Activated naive CD8-positive, alpha-beta T cell treated with anti-CD3 and anti-CD28 coated beads, Interleukin-2, amount 10 ng/mL, durations not matched to agents 7 days and 5 days (primary cell): ENCODE results near the gene RSPO1. TPM values are rescaled to one million over a fixed set of nuclear protein-coding genes. Genes with fewer than 3 reads are reported as not detected.

Experiments
- ATAC-seq: fragments of 150-1000 bp; cut with Tn5 transposase; one replicate; pipeline ENCODE4 v1.10.0; 2021; ENCODE audit warnings: low read depth, moderate library complexity
- POLR2A ChIA-PET: fragments of 350-600 bp; sonication (Branson Sonifier 250); formaldehyde crosslinking; loops from one replicate; lab custom pipeline; 2021; ENCODE audit warnings: antibody characterized with exemption; lab: Charles Lee
- DNase-seq: peaks from one replicate; pipeline ENCODE4 v3.0.0; 2021
- H3K27ac Mint-ChIP-seq: one replicate; pipeline ENCODE4 v1.8.0; 2022; ENCODE audit warnings: mild to moderate bottlenecking, mixed read lengths
- H3K27me3 Mint-ChIP-seq: one replicate; pipeline ENCODE4 v1.8.0; 2022; ENCODE audit warnings: mild to moderate bottlenecking, moderate library complexity, mixed read lengths
- H3K36me3 Mint-ChIP-seq: one replicate; pipeline ENCODE4 v1.8.0; 2021; ENCODE audit warnings: mild to moderate bottlenecking, mixed read lengths
- H3K4me1 Mint-ChIP-seq: one replicate; pipeline ENCODE4 v1.8.0; 2021; ENCODE audit warnings: mixed read lengths
- H3K4me3 Mint-ChIP-seq: one replicate; pipeline ENCODE4 v1.8.0; 2022; ENCODE audit warnings: mild to moderate bottlenecking, moderate library complexity, mixed read lengths
- H3K9me3 Mint-ChIP-seq: one replicate; pipeline ENCODE4 v1.8.0; 2021; ENCODE audit warnings: mixed read lengths
- total RNA-seq, 2 experiments: library from RNA; stranded (reverse); gene quantifications; one replicate each; pipeline ENCODE4 v1.2.3, GENCODE V29; 2021

RSPO1 gene
- total RNA-seq, 2 experiments from 2014 or later, result not detected

GRCh38 chr1:37622131-37622530 is 12.6 kb downstream of the RSPO1 start:
- Mint-ChIP-seq H3K27ac (no peak overlapping the region), H3K27me3 (peaks cover 41% of the 10 kb centered on the region), H3K4me1 (no peaks in the 10 kb centered on the region), H3K9me3 (no peaks in the 10 kb centered on the region), H3K4me3 (no peak overlapping the region), H3K36me3 (no peaks in the 10 kb centered on the region)
- no peak for DNase-seq
- POLR2A ChIA-PET, result interaction anchor here (0.7 kb wide), 1 partner anchor 367 kb away, joined by 5 read pairs; no protein-coding TSS in a partner anchor
- ATAC-seq, result no peak

DNA sequence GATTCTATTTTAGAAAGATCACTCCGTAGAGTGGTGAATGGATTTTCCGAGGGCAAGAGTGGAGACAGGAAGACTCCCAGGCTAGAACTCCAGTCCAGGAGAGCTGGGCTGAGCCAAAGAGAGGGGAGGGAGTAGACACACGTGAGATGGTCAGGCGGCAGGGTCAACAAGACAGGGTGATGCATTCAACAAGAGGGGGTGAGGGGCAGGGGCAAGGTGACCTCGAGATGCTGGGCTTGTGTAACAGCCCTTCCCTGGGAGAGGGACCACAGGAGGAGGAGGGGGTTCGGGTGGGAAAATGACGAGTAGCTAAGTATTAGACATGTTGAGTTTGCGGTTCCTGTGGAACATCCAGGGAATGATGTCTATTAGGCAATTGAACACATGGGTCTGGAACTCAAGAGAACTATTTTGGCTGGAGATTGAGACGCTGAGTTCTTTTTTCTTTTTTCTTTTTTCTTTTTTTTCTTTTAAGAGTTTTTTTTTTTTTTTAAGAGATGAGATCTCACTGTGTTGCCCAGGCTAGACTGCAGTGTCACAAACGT is 13.3 kb downstream of the RSPO1 start:
- Mint-ChIP-seq H3K9me3 (no peaks in the 10 kb centered on the region), H3K27ac (no peak overlapping the region), H3K4me3 (no peak overlapping the region), H3K27me3 (peaks cover 38% of the 10 kb centered on the region), H3K36me3 (no peaks in the 10 kb centered on the region), H3K4me1 (no peaks in the 10 kb centered on the region)
- POLR2A ChIA-PET, result interaction anchor here (0.7 kb wide), 1 partner anchor 368 kb away, joined by 5 read pairs; no protein-coding TSS in a partner anchor
- ATAC-seq (no peak), DNase-seq (no peak)

GRCh38 chr1:37620707-37621106 is 14.0 kb downstream of the RSPO1 start:
- POLR2A ChIA-PET, result no interaction called here
- H3K27ac Mint-ChIP-seq, result no peak overlapping the region
- no peak overlapping the region for H3K4me3 Mint-ChIP-seq
- no peaks in the 10 kb centered on the region for H3K9me3 Mint-ChIP-seq
- DNase-seq (no peak), ATAC-seq (no peak)
- H3K36me3 Mint-ChIP-seq, result no peaks in the 10 kb centered on the region
- H3K27me3 Mint-ChIP-seq, result peaks cover 38% of the 10 kb centered on the region
- H3K4me1 Mint-ChIP-seq, result no peaks in the 10 kb centered on the region

- H3K4me1 Mint-ChIP-seq, result no peaks in the 10 kb centered on the region
- DNase-seq, result no peak
- no peak overlapping the region for H3K4me3 Mint-ChIP-seq
Observed at GRCh38 chr1:37616330-37616729, 18.4 kb downstream of the RSPO1 start.

DNA sequence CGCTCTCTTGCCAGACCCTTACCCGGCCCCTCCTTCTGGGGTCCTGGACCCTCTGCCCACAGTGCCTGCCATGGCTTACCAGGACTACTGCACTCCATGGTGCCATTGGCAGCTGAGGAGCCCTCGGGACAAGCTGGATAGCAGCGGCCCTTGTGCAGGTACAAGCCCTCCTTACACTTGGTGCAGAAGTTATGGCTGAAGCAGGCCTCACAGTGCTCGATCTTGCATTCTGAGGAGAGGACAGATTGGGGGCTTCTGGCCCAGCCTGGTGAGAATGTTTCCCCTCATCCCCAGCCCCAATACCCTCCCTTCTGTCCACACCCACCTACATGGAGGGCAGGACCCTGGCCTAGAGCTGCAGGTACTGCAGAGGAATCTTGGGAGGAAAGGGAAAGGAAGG is 20.6 kb downstream of the RSPO1 start:
- Mint-ChIP-seq H3K4me1 (no peaks in the 10 kb centered on the region), H3K9me3 (no peaks in the 10 kb centered on the region), H3K27ac (no peak overlapping the region), H3K36me3 (no peaks in the 10 kb centered on the region), H3K27me3 (peaks cover 39% of the 10 kb centered on the region), H3K4me3 (no peak overlapping the region)
- DNase-seq (no peak), ATAC-seq (no peak)
- POLR2A ChIA-PET, result no interaction called here

More at GRCh38 chr1:37616330-37616729, 18.4 kb downstream of the RSPO1 start:
- H3K27ac Mint-ChIP-seq, result no peak overlapping the region
- no peaks in the 10 kb centered on the region for H3K36me3 Mint-ChIP-seq
- peaks cover 44% of the 10 kb centered on the region for H3K27me3 Mint-ChIP-seq
- no peak for ATAC-seq
- H3K9me3 Mint-ChIP-seq, result no peaks in the 10 kb centered on the region
- POLR2A ChIA-PET, result no interaction called here

DNA sequence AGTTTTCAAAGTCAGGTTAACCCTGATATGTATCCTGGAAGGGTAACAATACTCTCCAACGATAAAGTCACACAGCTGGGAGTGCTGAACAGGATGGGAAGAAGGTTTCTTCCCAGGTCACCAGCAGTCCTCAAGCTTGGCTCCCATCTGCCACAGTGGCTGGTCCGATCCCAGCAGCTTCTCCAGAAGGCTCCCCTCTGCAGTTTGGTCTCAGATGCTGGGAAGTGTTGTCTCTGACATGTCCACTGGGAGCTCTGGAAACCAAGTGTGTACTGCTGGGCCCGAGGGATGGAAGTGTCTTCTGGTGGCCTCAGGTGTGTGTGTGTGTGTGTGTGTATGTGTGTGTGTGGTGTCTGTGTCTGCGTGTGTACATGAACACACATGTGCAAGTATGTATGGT is 22.5 kb downstream of the RSPO1 start:
- POLR2A ChIA-PET, result no interaction called here
- H3K4me3 Mint-ChIP-seq, result no peak overlapping the region
- H3K4me1 Mint-ChIP-seq, result no peaks in the 10 kb centered on the region
- H3K36me3 Mint-ChIP-seq, result no peaks in the 10 kb centered on the region
- no peak overlapping the region for H3K27ac Mint-ChIP-seq
- no peaks in the 10 kb centered on the region for H3K9me3 Mint-ChIP-seq
- ATAC-seq (no peak), DNase-seq (no peak)
- peaks cover 25% of the 10 kb centered on the region for H3K27me3 Mint-ChIP-seq

DNA sequence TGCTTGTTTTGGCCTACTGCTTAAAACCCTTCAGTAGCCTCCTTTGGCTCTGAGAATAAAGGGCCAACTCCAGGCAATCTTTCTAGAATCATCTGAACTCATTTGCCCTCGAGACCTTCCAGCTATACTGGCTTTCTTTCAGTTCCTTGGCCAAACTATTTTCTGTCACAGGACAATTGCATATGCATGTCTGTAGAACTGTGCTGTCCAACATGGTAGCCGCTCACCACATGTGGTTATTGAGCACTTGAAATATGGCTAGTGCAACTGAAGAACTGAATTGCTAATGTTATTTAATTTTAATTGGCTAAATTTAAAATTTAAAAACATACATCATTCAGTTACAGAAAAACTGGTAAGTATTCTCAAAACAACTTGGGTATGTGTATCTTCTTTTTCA is 24.7 kb downstream of the RSPO1 start:
- POLR2A ChIA-PET, result interaction anchor here (0.6 kb wide), 1 partner anchor 107 kb away, joined by 4 read pairs; no protein-coding TSS in a partner anchor
- H3K4me3 Mint-ChIP-seq, result no peak overlapping the region
- H3K36me3 Mint-ChIP-seq, result no peaks in the 10 kb centered on the region
- no peak for ATAC-seq
- H3K27ac Mint-ChIP-seq, result no peak overlapping the region
- no peaks in the 10 kb centered on the region for H3K9me3 Mint-ChIP-seq
- no peaks in the 10 kb centered on the region for H3K4me1 Mint-ChIP-seq
- DNase-seq, result no peak
- H3K27me3 Mint-ChIP-seq, result peaks cover 17% of the 10 kb centered on the region

GRCh38 chr1:37609002-37609401 is 25.7 kb downstream of the RSPO1 start:
- DNase-seq (no peak), ATAC-seq (no peak)
- Mint-ChIP-seq H3K4me3 (no peak overlapping the region), H3K4me1 (no peaks in the 10 kb centered on the region), H3K9me3 (no peaks in the 10 kb centered on the region), H3K27me3 (peaks cover 20% of the 10 kb centered on the region), H3K36me3 (no peaks in the 10 kb centered on the region), H3K27ac (no peak overlapping the region)
- POLR2A ChIA-PET, result no interaction called here

DNA sequence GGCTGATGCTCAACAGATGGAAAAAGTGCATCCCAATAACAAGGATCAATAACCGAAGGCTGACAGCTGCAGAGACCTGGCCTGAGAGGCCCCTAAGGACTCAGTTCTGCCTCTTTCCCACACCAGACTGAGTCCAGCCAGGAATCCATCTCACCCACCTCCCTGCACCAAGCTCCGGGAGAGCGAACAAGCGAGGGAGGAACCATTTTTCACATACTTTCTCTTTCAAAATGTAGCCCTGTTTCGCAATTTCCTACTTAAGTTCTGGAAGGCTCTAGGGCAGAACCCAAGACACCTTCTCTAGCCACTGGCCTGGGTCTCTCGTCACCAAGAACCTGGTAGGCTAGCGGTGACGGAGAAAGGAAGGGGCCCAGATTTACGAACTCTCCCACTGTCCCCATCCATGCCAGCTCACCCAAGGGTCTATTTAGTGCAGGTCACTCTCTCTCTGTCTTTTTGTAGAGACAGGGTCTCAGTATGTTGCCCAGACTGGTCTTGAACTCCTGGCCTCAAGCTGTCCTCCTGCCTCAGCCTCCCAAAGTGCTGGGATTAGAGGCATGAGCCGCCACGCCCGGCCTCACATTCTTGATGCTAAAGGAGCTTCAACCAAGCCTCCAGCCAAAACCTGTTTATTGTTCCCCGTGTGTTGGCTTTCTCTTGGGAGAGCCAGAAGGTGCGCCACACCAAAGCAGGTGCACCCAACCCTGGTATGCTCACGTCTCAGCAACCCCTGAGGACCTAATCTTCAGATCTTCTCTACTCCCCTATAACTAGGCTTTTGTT is 28.0 kb downstream of the RSPO1 start:
- Mint-ChIP-seq H3K4me3 (no peak overlapping the region), H3K27me3 (peaks cover 17% of the 10 kb centered on the region), H3K36me3 (no peaks in the 10 kb centered on the region), H3K27ac (no peak overlapping the region), H3K4me1 (no peaks in the 10 kb centered on the region), H3K9me3 (no peaks in the 10 kb centered on the region)
- no peak for DNase-seq
- no peak for ATAC-seq
- POLR2A ChIA-PET, result no interaction called here

DNA sequence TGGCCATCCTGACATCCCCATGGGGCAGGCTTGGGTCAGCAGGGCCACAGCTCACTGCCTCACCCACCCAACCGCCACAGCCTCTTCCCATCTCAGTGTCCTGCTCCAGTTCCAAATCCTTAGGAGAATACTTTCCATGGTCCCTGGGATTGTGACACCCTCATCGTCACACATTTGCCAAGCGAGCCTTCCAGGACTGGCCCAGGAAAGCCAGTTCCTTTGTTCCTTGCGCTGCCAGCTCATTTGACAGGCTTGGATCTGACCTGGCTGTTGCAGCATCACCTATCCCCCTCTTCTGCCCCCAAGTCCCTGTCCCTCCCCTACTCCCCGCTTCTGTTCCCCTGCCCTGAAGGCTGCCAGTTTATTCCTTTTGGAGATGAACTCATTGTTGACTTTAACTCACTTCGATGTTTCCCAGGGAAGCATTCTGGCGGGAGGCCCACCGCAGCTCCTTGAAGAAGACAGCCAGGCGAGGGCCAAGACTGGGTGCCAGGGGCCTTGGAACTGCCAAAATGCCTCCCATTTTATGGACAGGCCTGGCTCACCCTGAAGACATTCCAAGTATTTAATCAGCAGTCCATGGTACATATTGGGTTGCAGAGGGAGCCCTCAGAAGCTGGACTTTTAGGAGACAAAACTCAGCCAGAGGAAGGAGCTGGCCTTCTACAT is 28.8 kb downstream of the RSPO1 start:
- ATAC-seq, result no peak
- H3K27me3 Mint-ChIP-seq, result peaks cover 22% of the 10 kb centered on the region
- no peak overlapping the region for H3K27ac Mint-ChIP-seq
- POLR2A ChIA-PET, result no interaction called here
- H3K4me3 Mint-ChIP-seq, result no peak overlapping the region
- no peak for DNase-seq
- no peaks in the 10 kb centered on the region for H3K4me1 Mint-ChIP-seq
- H3K36me3 Mint-ChIP-seq, result no peaks in the 10 kb centered on the region
- no peaks in the 10 kb centered on the region for H3K9me3 Mint-ChIP-seq

- Mint-ChIP-seq H3K27ac (no peak overlapping the region), H3K27me3 (peaks cover 26% of the 10 kb centered on the region), H3K36me3 (no peaks in the 10 kb centered on the region), H3K9me3 (no peaks in the 10 kb centered on the region), H3K4me3 (no peak overlapping the region), H3K4me1 (no peaks in the 10 kb centered on the region)
- no peak for DNase-seq
- ATAC-seq, result no peak
- POLR2A ChIA-PET, result no interaction called here
Observed at GRCh38 chr1:37605061-37605650, 29.5 kb downstream of the RSPO1 start.

DNA sequence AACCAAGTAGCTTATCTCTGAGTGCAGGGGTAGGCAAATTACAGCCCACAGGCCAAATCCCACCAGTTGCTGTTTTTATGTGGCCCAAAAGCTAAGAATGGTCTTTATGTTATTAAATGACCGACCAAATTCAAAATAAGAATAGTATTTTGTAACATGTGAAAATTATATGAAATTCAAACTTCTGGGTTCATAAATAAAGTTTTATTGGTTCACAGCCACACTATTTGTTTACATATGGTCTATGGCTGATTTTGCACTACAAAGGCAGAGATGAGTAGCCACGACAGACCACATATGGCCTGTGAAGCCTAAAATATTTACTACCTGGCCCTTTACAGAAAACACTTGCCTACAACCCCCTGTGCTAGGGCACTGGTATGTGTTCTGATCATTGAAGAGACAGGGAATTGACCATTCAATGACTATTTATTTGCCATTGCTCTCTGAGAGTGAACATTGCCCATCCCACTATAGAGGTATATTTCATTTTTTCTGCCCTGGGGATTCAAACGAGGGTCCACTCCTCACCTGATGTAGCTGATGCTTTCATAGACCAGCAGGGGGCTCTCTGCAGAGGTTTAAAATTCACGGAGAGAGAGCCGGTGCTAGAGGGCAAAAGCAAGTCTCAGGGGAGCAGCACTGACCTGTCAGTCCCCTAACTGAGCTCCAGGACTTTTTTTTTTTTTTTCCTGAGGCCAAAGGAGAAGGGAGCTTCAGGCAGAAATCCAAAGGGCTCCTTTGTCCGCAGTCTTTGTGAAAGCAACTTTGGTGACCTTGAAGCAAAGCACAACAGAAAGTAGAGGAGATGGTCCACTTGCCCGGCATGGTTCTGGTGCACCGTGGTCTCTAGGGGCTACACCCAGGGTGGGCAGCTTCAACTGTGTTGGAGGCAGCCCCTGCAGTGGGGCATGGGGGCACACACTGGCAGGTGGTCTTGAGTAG is 31.7 kb downstream of the RSPO1 start:
- Mint-ChIP-seq H3K27ac (no peak overlapping the region), H3K9me3 (no peaks in the 10 kb centered on the region), H3K36me3 (no peaks in the 10 kb centered on the region), H3K27me3 (peaks cover 27% of the 10 kb centered on the region), H3K4me3 (no peak overlapping the region), H3K4me1 (no peaks in the 10 kb centered on the region)
- POLR2A ChIA-PET, result no interaction called here
- ATAC-seq (no peak), DNase-seq (no peak)

DNA sequence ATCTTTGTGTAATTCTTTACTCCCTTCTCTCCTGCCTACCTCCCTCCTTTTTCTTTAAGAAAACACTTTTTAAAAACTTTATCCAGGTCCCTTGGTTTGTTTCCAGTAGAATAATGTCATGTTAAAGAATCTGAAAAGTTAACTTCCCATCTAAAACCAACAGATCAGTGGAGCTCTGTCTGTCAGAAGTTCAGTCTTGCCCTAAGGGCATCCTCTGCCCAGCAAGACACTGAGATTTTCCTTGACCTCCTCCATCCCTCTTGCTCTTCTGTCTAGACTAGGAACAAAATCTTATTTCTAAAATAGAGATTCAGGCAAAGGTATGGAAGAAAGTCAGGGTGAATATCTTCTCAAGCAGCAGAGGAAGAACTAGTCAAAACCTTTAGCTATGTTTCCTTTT is 33.3 kb downstream of the RSPO1 start:
- DNase-seq (no peak), ATAC-seq (no peak)
- Mint-ChIP-seq H3K27me3 (peaks cover 29% of the 10 kb centered on the region), H3K4me1 (no peaks in the 10 kb centered on the region), H3K36me3 (no peaks in the 10 kb centered on the region), H3K9me3 (no peaks in the 10 kb centered on the region), H3K4me3 (no peak overlapping the region), H3K27ac (no peak overlapping the region)
- POLR2A ChIA-PET, result no interaction called here
